OCI-LY3 (cell line): ENCODE results near the gene HDAC4.

Experiments
- H2AFZ ChIP-seq: fragments of 200-600, 300-600 bp; shearing (Covaris generic); 2 replicates; pipeline ENCODE4 v1.6.0; 2014; ENCODE audit warnings: antibody characterized with exemption, low read depth, low read length
- H3K27ac ChIP-seq: fragments of 200-600, 300-600 bp; sonication (generic); 2 replicates; pipeline ENCODE4 v1.5.1; 2014; ENCODE audit warnings: mild to moderate bottlenecking, low read length, moderate library complexity, mixed read lengths
- H3K27me3 ChIP-seq: fragments of 200-600, 300-600 bp; sonication (generic); 2 replicates; pipeline ENCODE4 v1.6.1; 2014; ENCODE audit warnings: low read depth, low read length, mixed read lengths
- H3K36me3 ChIP-seq: fragments of 200-600, 300-600 bp; sonication (generic); replicated peaks from 2 replicates; pipeline ENCODE3; 2014; ENCODE audit warnings: low read depth, low read length, mixed read lengths
- H3K4me1 ChIP-seq: fragments of 300-600, 200-600 bp; sonication (generic); 2 replicates; pipeline ENCODE4 v1.6.1; 2014; ENCODE audit warnings: low read length, mixed read lengths
- H3K4me2 ChIP-seq: fragments of 200-600, 300-600 bp; sonication (generic); 2 replicates; pipeline ENCODE4 v1.6.1; 2014; ENCODE audit warnings: low read length, mixed read lengths
- H3K4me3 ChIP-seq: fragments of 300-600, 200-600 bp; sonication (generic); 2 replicates; pipeline ENCODE4 v1.5.1; 2014; ENCODE audit warnings: antibody characterized with exemption, mild to moderate bottlenecking, low read length, moderate library complexity
- H3K79me2 ChIP-seq: fragments of 300-600, 200-600 bp; shearing (Covaris generic); 2 replicates; pipeline ENCODE4 v1.6.1; 2014; ENCODE audit warnings: mild to moderate bottlenecking, low read length, mixed read lengths
- H3K9ac ChIP-seq: fragments of 300-600, 200-600 bp; shearing (Covaris generic); 2 replicates; pipeline ENCODE4 v1.6.0; 2014; ENCODE audit warnings: mild to moderate bottlenecking, low read length, moderate library complexity
- H3K9me3 ChIP-seq: fragments of 200-600, 300-600 bp; shearing (Covaris generic); 2 replicates; pipeline ENCODE4 v1.6.1; 2014; ENCODE audit warnings: low read length, mixed read lengths; ENCODE audit not compliant: insufficient read depth
- H4K20me1 ChIP-seq: fragments of 200-600, 300-600 bp; sonication (generic); 2 replicates; pipeline ENCODE4 v1.6.1; 2016; ENCODE audit warnings: low read length, mixed read lengths; ENCODE audit not compliant: insufficient read depth
- EZH2phosphoT487 ChIP-seq: fragments of 200-600 bp; shearing (Covaris generic); IDR thresholded peaks from 2 replicates; pipeline ENCODE4 v1.6.1; 2018; ENCODE audit warnings: antibody characterized with exemption, mixed run types, low read depth
- TF ChIP-seq, protein P1 (sequence below): fragments of 200-600, 300-600 bp; sonication (generic); IDR thresholded peaks from 2 replicates; pipeline ENCODE4 v1.5.1; 2014; ENCODE audit warnings: antibody characterized with exemption, low read length, low read depth

Gene HDAC4

DNA sequence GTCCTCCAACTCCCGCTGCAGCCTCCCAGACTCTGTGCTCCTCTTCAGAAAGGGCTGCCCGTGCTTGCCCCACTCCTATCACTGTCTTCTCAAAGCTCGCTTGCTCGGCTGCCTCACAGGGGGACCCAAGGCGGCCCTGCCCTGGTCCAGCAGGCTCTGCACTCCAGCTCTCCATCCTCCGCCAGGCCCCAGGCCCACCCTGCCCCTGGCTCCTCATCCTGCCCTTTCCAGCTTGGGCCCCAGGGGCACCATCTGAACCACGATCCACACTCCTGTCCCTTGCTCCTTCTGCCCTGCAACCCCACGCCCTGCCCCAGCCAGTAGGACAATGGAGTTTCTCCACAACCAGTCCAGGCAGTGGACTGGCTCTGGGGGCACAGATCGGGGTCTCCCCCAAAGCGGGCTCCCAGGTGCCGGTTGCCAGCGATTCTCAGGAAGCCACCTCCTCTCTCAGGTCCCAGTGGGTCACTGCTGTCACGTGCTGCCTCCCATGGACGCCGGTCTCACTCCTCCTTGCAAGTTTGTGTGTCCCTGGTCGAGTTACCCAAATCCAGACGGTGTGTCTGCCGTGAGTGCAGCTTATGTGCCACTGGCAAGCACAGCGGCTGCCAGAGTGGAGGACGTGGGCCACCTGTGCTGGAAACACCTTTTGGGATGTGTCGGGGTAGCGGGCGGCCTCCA, 238.5 kb downstream of the HDAC4 start:
- Histone ChIP-seq H3K4me3 (no peak overlapping the region), H3K36me3 (no peaks in the 10 kb centered on the region), H2AFZ (no peak overlapping the region), H3K27ac (no peak overlapping the region), H3K79me2 (no peaks in the 10 kb centered on the region), H3K9me3 (no peaks in the 10 kb centered on the region), H3K27me3 (no peaks in the 10 kb centered on the region), H3K4me2 (no peak overlapping the region), H3K4me1 (peaks cover 16% of the 10 kb centered on the region), H3K9ac (no peak overlapping the region), H4K20me1 (no peaks in the 10 kb centered on the region)
- TF ChIP-seq, protein P1, sequence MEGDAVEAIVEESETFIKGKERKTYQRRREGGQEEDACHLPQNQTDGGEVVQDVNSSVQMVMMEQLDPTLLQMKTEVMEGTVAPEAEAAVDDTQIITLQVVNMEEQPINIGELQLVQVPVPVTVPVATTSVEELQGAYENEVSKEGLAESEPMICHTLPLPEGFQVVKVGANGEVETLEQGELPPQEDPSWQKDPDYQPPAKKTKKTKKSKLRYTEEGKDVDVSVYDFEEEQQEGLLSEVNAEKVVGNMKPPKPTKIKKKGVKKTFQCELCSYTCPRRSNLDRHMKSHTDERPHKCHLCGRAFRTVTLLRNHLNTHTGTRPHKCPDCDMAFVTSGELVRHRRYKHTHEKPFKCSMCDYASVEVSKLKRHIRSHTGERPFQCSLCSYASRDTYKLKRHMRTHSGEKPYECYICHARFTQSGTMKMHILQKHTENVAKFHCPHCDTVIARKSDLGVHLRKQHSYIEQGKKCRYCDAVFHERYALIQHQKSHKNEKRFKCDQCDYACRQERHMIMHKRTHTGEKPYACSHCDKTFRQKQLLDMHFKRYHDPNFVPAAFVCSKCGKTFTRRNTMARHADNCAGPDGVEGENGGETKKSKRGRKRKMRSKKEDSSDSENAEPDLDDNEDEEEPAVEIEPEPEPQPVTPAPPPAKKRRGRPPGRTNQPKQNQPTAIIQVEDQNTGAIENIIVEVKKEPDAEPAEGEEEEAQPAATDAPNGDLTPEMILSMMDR, result no peak
- no peak for TF ChIP-seq EZH2phosphoT487

DNA sequence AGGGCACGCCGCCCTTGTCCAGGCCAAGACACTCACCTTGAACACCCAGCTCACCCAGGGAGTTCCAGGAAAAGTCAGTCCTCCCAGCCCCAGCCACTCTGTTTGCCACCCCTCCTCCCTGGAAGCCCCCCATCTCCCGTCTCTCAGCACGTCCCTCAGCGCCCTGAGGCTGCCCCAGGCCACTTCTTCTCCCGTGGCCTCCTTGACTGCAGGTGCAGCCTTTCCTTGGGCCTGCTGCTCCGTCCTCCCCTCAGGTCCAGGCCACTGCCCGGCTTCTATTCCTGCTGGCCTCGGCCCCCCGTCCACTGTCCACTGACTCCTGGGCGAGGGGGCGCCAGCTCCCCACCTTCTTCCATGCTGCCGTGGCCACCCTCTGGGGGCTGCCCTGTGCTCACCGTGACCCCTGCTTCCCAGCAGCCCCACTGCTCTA, 239.1 kb downstream of the HDAC4 start:
- no peak overlapping the region for H3K27ac ChIP-seq
- TF ChIP-seq, protein P1, result no peak
- no peak for TF ChIP-seq EZH2phosphoT487
- no peaks in the 10 kb centered on the region for H3K27me3 ChIP-seq
- H4K20me1 ChIP-seq, result no peaks in the 10 kb centered on the region
- no peak overlapping the region for H2AFZ ChIP-seq
- H3K9me3 ChIP-seq, result no peaks in the 10 kb centered on the region
- no peak overlapping the region for H3K9ac ChIP-seq
- H3K4me1 ChIP-seq, result peaks cover 17% of the 10 kb centered on the region
- no peaks in the 10 kb centered on the region for H3K36me3 ChIP-seq
- no peaks in the 10 kb centered on the region for H3K79me2 ChIP-seq
- no peak overlapping the region for H3K4me3 ChIP-seq
- no peak overlapping the region for H3K4me2 ChIP-seq

DNA sequence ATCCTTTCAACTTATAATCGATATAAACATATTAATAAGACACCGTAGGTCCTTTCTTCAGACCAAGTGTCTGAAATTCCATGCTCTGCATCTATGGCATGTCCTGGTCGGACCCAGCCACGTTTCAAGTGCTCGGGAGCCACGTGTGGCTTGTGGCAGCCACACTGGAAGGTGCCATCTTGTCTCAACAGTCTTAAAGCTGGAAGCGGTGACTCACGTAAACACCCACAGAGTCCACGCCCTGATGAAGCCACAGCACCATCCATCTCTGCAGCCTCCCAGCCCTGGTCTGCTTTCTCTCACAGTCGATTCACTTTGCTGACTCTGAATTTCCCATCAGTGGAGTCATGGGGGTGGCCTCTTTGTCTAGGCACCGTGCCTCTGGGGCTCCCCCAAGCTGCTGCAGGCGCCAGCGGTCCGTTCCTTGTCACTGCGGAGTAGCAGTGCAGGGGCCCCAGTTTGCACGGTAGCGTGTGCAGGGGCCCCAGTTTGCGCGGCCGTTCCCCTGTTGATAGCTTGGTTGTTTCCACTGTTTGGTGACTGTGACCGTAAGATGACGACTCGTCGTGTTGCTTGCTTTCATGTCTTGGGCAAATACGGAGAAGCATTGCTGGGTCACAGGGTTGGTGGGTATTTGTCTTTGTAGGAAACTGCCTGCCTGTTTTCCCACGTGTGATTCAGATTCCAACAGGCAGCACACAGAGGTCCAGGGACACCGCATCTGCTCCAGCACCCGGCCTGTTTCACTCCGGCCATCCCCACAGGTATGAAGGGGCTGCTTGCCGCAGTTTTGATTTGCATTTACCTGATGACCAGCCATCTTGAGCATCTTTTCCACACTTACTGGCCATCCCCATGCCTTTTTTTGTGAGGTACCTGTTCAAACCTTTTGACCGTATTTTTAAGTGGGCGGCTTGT, 240.3 kb downstream of the HDAC4 start:
- H3K27me3 ChIP-seq, result no peaks in the 10 kb centered on the region
- no peak overlapping the region for H3K9ac ChIP-seq
- no peaks in the 10 kb centered on the region for H3K36me3 ChIP-seq
- no peaks in the 10 kb centered on the region for H3K79me2 ChIP-seq
- TF ChIP-seq EZH2phosphoT487, result no peak
- TF ChIP-seq, protein P1, result no peak
- no peaks in the 10 kb centered on the region for H3K9me3 ChIP-seq
- H3K4me3 ChIP-seq, result no peak overlapping the region
- H3K4me1 ChIP-seq, result peaks cover 17% of the 10 kb centered on the region
- H2AFZ ChIP-seq, result no peak overlapping the region
- no peak overlapping the region for H3K4me2 ChIP-seq
- H3K27ac ChIP-seq, result no peak overlapping the region
- H4K20me1 ChIP-seq, result no peaks in the 10 kb centered on the region

DNA sequence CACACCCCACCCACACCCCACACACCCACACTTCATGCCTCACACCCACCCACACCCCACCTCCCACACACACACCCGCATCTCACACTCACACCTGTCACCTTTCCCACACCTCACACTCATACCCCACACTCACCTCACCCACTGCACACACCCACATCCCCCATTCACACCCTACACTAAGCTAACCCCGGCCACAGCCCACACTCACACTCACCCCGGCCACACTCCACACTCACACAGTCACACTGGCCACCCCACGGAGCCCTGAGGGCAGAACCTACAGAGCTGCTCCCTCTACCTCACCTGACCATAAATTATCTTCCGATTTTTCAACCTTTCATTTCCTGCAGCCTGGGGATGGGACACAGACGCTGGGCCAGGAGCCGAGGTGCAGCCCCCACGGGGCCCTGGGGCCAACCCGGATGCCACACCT, 241.3 kb downstream of the HDAC4 start:
- Histone ChIP-seq H3K79me2 (no peaks in the 10 kb centered on the region), H3K9ac (no peak overlapping the region), H3K27me3 (no peaks in the 10 kb centered on the region), H2AFZ (no peak overlapping the region), H3K27ac (no peak overlapping the region), H3K4me1 (peaks cover 17% of the 10 kb centered on the region), H3K4me3 (no peak overlapping the region), H3K9me3 (no peaks in the 10 kb centered on the region), H3K36me3 (no peaks in the 10 kb centered on the region), H4K20me1 (no peaks in the 10 kb centered on the region), H3K4me2 (no peak overlapping the region)
- TF ChIP-seq, protein P1, result no peak
- no peak for TF ChIP-seq EZH2phosphoT487
